NCI-H2081 treated with DMSO at 0.1 percent for 48 hours (cell line): Measurements from ENCODE around the gene PLSCR5.

ENCODE experiments used
- DNase-seq: peaks from one replicate; lab custom pipeline; 2025; lab: John Stamatoyannopoulos, UW

PLSCR5 gene

GRCh38 chr3:146544002-146544928, 60.9 kb downstream of the PLSCR5 start, which contains the start of gene PLSCR1:
Gene PLSCR1 (minus strand): TSS chr3:146544607. CDS start chr3:146536552, 8,055 bp downstream.
- DNase-seq: peak; percentile 73

GRCh38 chr3:146543461-146544001, 61.6 kb downstream of the PLSCR5 start:
- no peak for DNase-seq

- DNase-seq: no peak
Measured at GRCh38 chr3:146542978-146543377, 62.2 kb downstream of the PLSCR5 start.

DNA sequence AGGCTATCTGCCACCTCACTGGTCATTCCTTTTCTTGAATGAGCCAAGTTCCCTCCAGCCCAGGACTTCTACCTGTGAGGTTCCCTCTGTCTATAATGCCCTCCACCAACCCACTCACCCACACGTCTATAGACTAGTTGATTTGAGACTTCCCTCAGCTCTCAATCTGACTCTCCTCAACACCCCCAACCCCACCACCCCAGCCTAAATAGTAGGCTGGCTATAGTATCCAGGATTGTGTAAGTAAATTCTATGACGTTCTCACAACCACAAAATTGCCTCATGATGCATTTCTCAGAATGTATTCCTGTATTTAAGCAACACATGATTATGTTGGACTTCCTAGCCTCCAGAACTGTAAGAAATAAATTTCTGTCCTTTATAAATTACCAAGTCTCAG, 63.0 kb downstream of the PLSCR5 start:
- DNase-seq: no peak

- no peak for DNase-seq
Measured at GRCh38 chr3:146540978-146541377, 64.2 kb downstream of the PLSCR5 start.

DNA sequence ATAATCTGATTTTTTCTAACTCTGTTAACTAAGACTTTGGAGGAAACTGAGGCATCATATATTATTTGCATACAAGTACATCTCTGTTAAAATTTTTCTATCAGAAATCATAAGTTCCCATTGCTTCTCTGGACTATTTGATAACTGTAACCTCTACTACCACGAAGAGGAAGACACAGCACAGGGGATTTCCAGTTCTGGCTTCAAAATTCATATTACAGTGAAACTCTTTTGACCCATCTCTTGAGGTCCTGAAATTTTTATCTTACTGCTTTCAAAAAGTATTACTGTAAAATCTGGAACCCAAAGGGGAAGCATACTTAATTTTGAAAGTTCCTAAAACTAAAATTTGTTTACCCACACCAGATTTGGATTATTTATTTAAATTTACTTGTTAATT, 64.9 kb downstream of the PLSCR5 start:
- no peak for DNase-seq

GRCh38 chr3:146539315-146539714, 65.8 kb downstream of the PLSCR5 start:
- no peak for DNase-seq

DNA sequence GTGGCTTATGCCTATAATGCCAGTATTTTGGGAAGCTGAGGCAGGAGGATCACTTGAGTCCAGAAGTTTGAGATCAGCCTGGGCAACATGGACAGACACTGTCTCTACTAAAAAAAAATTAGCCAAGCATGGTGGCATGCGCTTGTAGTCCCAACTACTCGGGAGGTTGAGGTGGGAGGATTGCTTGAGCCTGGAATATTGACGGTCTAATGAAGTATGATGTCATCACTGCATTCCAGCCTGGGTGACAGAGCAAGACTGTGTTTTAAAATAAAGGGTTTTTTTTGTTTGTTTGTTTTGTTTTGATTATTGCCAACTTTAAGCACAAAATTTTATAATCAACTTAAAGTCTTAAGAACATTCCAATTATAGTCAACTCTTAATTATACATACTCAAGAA, 67.5 kb downstream of the PLSCR5 start:
- no peak for DNase-seq

GRCh38 chr3:146536681-146537080, 68.5 kb downstream of the PLSCR5 start:
- DNase-seq: no peak
